A549 (cell line): Measurements from ENCODE around the gene GNAT3.

Experiments
- RAD21 ChIP-seq, 2 experiments: fragments of >200 bp in 1 of 2; sonication (Bioruptor Twin) in 1 of 2; formaldehyde crosslinking in 1 of 2; IDR thresholded peaks in 1 of 2; conservative IDR thresholded peaks in 1 of 2; 2 replicates in 1 of 2; 3 replicates in 1 of 2; pipeline ENCODE4 v1.6.1; 2012 to 2018; ENCODE audit warnings: inconsistent platforms in 1 of 2
- RCOR1 ChIP-seq: fragments of 150-350 bp; IDR thresholded peaks from 2 replicates; pipeline ENCODE4 v1.6.1; 2014; ENCODE audit warnings: antibody characterized with exemption, low read length, low read depth

DNA sequence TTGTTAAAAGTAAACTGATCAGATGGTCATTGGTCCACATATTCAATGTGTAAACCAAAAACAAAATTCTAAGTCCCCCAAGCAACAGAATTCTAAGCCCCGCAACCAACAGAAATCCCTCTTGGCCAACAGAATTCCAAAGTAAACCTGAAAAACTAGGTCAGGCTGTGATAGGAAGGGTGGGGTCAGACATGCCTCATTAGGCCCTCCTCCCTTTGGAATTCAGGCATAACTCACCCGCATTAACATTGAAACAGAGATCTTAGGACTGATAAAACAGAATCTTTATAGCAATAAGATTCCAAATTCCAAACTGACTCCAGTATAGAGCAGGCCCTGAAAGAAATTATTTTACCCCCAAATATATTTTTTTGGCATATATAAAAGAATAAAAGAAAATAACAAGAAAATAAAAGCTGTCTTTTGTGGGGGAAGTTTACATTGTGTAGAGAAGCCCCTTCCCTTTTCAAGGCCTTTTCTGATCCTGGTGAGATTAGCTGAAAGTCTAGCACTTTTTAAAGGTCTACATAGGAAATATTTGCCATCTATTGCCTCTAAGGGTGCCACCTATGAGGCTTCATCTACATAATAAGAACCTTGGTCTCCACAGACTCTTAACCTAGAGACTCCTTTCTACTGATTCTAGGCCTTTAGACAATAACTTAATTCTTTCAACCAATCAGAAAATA, 30.5 kb downstream of the GNAT3 start:
- TF ChIP-seq RAD21 (conservative IDR thresholded peaks at IDR 0.05 in 1 of 2, IDR thresholded peaks at IDR 0.05 in 1 of 2) (no peak), RCOR1 (no peak)
